ENCODE data around the gene PDE6A.

PDE6A gene

DNA sequence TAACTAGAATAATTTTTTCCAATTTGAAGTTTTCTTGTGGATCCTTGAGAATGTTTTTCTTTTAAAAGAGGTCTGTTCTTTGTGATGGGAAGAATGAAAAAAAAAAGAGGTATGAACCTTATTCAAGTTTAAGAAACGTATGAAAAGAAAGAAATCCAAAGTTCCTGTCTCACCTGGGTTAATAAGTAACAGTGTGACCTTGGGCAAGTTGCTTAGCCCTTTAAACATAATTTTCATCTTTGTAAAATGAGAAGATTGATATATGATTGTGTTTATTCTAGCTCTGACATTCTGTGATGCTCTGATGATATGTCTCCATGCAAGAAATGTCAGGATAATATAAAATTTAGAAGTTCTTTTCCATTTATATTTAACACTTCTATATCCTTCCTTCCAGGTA, 35.3 kb upstream of the PDE6A start:
- TF ChIP-seq, protein P1, sequence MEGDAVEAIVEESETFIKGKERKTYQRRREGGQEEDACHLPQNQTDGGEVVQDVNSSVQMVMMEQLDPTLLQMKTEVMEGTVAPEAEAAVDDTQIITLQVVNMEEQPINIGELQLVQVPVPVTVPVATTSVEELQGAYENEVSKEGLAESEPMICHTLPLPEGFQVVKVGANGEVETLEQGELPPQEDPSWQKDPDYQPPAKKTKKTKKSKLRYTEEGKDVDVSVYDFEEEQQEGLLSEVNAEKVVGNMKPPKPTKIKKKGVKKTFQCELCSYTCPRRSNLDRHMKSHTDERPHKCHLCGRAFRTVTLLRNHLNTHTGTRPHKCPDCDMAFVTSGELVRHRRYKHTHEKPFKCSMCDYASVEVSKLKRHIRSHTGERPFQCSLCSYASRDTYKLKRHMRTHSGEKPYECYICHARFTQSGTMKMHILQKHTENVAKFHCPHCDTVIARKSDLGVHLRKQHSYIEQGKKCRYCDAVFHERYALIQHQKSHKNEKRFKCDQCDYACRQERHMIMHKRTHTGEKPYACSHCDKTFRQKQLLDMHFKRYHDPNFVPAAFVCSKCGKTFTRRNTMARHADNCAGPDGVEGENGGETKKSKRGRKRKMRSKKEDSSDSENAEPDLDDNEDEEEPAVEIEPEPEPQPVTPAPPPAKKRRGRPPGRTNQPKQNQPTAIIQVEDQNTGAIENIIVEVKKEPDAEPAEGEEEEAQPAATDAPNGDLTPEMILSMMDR (IDR thresholded peaks at IDR 0.05; ENCODE audit: borderline replicate concordance, control extremely low read depth, extremely low read depth, insufficient read depth, missing control alignments), result no peak
- no peak for DNase-seq (ENCODE audit: low spot score)
- in situ Hi-C loops (cut with MboI; ENCODE audit: low sequenced_read_pairs, unreplicated experiment), result loop anchor here (10.0 kb wide), 1 partner anchor 125 kb away; no protein-coding TSS in a partner anchor

DNA sequence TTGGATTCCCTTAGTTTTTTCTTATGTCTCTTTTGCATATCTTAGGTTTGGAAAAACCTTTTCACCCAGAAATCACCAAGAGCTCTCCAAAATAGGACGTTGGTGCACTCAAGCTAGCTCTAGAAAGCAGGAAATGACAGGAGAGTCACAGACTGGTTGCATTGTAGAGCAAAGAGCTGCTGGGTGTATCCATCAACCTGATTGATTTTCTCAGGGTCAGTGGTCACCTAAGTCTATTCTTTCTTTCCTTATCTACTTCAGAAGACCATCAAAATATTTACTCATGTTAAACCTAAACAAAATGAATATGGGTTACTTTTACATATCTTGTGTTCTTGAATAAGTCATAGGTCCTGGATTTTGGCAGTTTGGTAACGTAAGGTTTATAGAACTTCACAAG, 30.8 kb upstream of the PDE6A start:
- in situ Hi-C loops (cut with MboI; ENCODE audit: low sequenced_read_pairs, unreplicated experiment), result loop anchor here (10.0 kb wide), 1 partner anchor 121 kb away; no protein-coding TSS in a partner anchor
- DNase-seq (ENCODE audit: low spot score), result no peak
- TF ChIP-seq, protein P1 (IDR thresholded peaks at IDR 0.05; ENCODE audit: borderline replicate concordance, control extremely low read depth, extremely low read depth, insufficient read depth, missing control alignments), result no peak

DNA sequence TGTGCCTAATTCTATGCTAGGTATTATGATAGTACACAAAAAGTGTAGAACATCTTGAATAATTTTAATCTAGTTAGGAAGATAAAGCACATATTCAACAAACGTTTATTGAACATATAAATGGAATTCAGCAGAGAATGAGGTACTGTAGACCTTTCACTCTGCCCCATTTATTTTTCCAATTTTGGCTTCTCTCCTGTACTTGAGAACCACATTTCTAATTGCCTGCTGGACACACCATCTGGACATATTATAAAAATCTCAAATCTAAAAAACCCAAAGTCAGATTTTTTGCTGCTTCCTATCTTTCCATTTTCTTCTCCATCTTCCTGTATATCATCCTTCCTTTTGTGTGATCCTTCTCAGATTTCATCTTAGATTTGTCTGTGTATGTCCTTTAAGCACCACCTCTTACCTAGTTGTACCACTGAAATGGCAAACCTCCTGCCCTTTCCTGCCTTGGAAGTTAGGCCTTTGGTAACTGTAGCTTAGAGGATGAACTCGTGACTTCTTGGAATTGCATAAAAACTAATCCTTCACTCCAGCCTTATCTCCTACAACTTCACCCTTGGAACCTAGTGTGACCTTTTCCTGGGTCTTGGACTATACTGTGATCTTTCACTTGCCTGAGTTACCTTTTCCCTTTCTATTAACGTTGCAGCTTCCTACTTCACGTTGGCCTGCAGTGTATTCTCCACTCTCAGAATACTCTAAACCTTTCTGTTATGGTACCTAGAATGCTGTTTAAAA, 24.8 kb upstream of the PDE6A start:
- no peak for DNase-seq (ENCODE audit: low spot score)
- TF ChIP-seq, protein P1 (IDR thresholded peaks at IDR 0.05; ENCODE audit: borderline replicate concordance, control extremely low read depth, extremely low read depth, insufficient read depth, missing control alignments), result no peak
- in situ Hi-C loops (cut with MboI; ENCODE audit: low sequenced_read_pairs, unreplicated experiment), result no loop called here

DNA sequence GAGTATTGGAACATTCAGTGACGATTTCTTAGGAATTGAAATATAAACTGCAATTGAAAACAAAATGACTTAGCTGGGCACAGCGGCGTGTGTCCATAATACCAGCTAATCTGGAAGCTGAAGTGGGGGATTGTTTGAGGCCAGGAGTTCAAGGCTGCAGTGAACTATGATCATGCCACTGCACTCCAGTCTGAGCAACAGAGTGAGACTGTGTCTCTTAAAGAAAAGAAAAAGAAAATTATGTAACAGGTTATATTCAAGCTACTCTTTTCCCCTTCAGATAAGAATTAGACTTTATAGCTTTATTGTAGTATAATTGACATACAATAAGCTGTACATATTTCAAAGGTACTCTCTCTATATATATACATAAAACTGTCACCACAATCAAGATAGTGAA, 22.4 kb upstream of the PDE6A start:
- TF ChIP-seq, protein P1 (IDR thresholded peaks at IDR 0.05; ENCODE audit: borderline replicate concordance, control extremely low read depth, extremely low read depth, insufficient read depth, missing control alignments), result no peak
- no peak for DNase-seq (ENCODE audit: low spot score)
- in situ Hi-C loops (cut with MboI; ENCODE audit: low sequenced_read_pairs, unreplicated experiment), result no loop called here

DNA sequence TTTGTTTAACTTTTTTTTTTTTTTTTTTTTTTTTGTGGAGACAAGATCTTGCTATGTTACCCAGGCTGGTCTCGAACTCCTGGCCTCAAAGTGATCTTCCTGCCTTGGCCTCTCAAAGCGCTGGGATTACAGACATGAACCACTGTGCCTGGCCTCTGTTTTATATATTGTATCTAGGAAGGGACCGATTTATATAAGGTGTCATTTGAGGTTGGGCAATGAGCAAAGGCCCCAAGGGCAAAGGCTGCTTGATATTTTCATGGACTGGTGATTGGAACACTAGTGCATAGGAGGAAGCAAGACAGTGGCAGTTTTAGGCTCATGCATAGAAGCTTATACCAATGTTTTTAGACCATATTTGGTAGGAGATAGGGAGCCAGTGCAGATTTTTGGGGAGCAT, 19.1 kb upstream of the PDE6A start:
- DNase-seq (ENCODE audit: low spot score), result no peak
- TF ChIP-seq, protein P1 (IDR thresholded peaks at IDR 0.05; ENCODE audit: borderline replicate concordance, control extremely low read depth, extremely low read depth, insufficient read depth, missing control alignments), result no peak
- in situ Hi-C loops (cut with MboI; ENCODE audit: low sequenced_read_pairs, unreplicated experiment), result no loop called here

DNA sequence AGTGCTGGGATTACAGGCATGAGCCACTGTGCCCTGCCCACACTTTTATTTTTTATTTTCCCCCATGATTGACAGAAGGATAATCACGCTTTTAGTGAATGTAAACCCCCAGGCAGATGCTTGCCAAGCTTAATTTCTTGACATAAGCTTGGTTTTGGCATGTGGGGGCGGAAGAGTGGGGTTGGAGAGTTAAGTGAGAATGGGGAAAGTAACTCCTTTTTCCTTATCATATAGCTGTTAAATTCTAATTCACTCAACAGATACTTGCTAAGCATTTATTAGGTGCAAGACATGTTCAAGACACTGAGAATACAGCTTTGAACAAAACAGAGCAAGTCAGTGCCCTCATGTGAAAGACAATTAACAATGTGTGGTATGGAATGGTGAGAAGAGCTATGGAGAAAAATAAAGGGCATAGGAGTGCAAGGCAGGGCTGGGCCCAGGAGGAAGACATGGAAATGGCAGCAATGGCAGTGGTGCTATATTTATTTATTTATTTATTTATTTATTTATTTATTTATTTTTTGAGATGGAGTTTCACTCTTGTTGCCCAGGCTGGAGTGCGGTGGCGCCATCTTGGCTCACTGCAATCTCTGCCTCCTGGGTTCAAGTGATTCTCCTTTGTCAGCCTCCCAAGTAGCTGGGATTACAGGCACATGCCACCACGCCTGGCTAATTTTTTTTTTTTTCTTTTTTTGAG, 18.2 kb upstream of the PDE6A start:
- in situ Hi-C loops (cut with MboI; ENCODE audit: low sequenced_read_pairs, unreplicated experiment), result no loop called here
- TF ChIP-seq, protein P1 (IDR thresholded peaks at IDR 0.05; ENCODE audit: borderline replicate concordance, control extremely low read depth, extremely low read depth, insufficient read depth, missing control alignments), result no peak
- DNase-seq (ENCODE audit: low spot score), result no peak

Data from GM13976 (cell line).